BE2C (cell line): ENCODE data around the gene TEAD3.

ENCODE experiments used
- DNase-seq: peaks from one replicate; pipeline ENCODE4 v3.0.0-alpha.2; 2020
- H3K27me3 ChIP-seq: fragments of 250-450 bp; sonication (Bioruptor Pico); 2 replicates; pipeline ENCODE4 v1.5.1; 2020; ENCODE audit warnings: mild to moderate bottlenecking
- H3K36me3 ChIP-seq: fragments of 250-450 bp; sonication (Bioruptor Pico); 2 replicates; pipeline ENCODE4 v1.5.1; 2020; ENCODE audit warnings: mild to moderate bottlenecking
- H3K4me1 ChIP-seq: fragments of 250-450 bp; sonication (Bioruptor Pico); 2 replicates; pipeline ENCODE4 v1.5.1; 2020
- H3K4me3 ChIP-seq: 2 replicates; pipeline ENCODE4 v1.5.1; 2011; ENCODE audit warnings: low read depth, low read length
- H3K9me3 ChIP-seq: fragments of 250-450 bp; sonication (Bioruptor Pico); 2 replicates; pipeline ENCODE4 v1.5.1; 2020
- CTCF ChIP-seq: IDR thresholded peaks from 2 replicates; pipeline ENCODE4 v1.5.1; 2012; ENCODE audit warnings: mild to moderate bottlenecking, low read depth, low read length

TEAD3 gene

GRCh38 chr6:35453236-35453635, 43.6 kb downstream of the TEAD3 start:
- no peak for DNase-seq
- Histone ChIP-seq H3K4me1 (no peaks in the 10 kb centered on the region), H3K36me3 (peaks cover 9% of the 10 kb centered on the region), H3K9me3 (no peaks in the 10 kb centered on the region), H3K4me3 (peak overlapping the region; percentile 65), H3K27me3 (no peaks in the 10 kb centered on the region; the same call in 1 of the 2 replicates)
- TF ChIP-seq CTCF, result no peak

- no peaks in the 10 kb centered on the region for H3K4me1 ChIP-seq
- peak; percentile 97 for DNase-seq
- peaks cover 9% of the 10 kb centered on the region for H3K36me3 ChIP-seq
- H3K4me3 ChIP-seq, result peak within 1 kb of the TSS; percentile 65
- no peak for TF ChIP-seq CTCF
- no peaks in the 10 kb centered on the region for H3K9me3 ChIP-seq
- no peaks in the 10 kb centered on the region; the same call in 1 of the 2 replicates for H3K27me3 ChIP-seq
Measured at GRCh38 chr6:35452183-35453090, 44.4 kb downstream of the TEAD3 start, which contains the start of gene FANCE. TSS of gene FANCE (plus strand) at chr6:35452338. CDS start at chr6:35452546, 208 bp downstream.

- Histone ChIP-seq H3K4me3 (peak overlapping the region; percentile 24), H3K4me1 (no peaks in the 10 kb centered on the region), H3K36me3 (peaks cover 5% of the 10 kb centered on the region), H3K9me3 (no peaks in the 10 kb centered on the region), H3K27me3 (no peaks in the 10 kb centered on the region; the same call in 1 of the 2 replicates)
- no peak for TF ChIP-seq CTCF
- DNase-seq, result no peak
Measured at GRCh38 chr6:35451354-35452182, 45.3 kb downstream of the TEAD3 start.

- Histone ChIP-seq H3K9me3 (no peaks in the 10 kb centered on the region), H3K4me3 (no peak overlapping the region), H3K27me3 (no peaks in the 10 kb centered on the region; the same call in 1 of the 2 replicates), H3K36me3 (no peaks in the 10 kb centered on the region), H3K4me1 (no peaks in the 10 kb centered on the region)
- DNase-seq, result peak; percentile 33
- peak; percentile 74 for TF ChIP-seq CTCF
Measured at GRCh38 chr6:35449287-35449881, 47.5 kb downstream of the TEAD3 start.

- no peaks in the 10 kb centered on the region; the same call in 1 of the 2 replicates for H3K27me3 ChIP-seq
- H3K4me1 ChIP-seq, result no peaks in the 10 kb centered on the region
- DNase-seq, result peak; percentile 63
- H3K4me3 ChIP-seq, result no peak overlapping the region
- no peaks in the 10 kb centered on the region for H3K36me3 ChIP-seq
- no peaks in the 10 kb centered on the region for H3K9me3 ChIP-seq
- TF ChIP-seq CTCF, result no peak
Measured at GRCh38 chr6:35448191-35448590, 48.7 kb downstream of the TEAD3 start.
